Loucy (cell line): Measurements from ENCODE around the gene ARHGEF10L.

ENCODE experiments used
- CTCF ChIP-seq: fragments of 200-600 bp; sonication (generic); conservative IDR thresholded peaks from 2 replicates; pipeline ENCODE4 v1.5.1; 2014; ENCODE audit warnings: mild to moderate bottlenecking, antibody characterized with exemption, low read length
- EZH2phosphoT487 ChIP-seq: fragments of 200-600 bp; IDR thresholded peaks from 2 replicates; pipeline ENCODE4 v1.6.1; 2018; ENCODE audit warnings: antibody characterized with exemption, mild to moderate bottlenecking, moderate library complexity, borderline replicate concordance

GRCh38 chr1:17746920-17747319 is 207.4 kb downstream of the ARHGEF10L start:
- no peak for TF ChIP-seq CTCF
- TF ChIP-seq EZH2phosphoT487 = no peak
